Retina (tissue), 1 donor: ENCODE results near the gene KRTAP5-1.
A peak's percentile ranks its signal among the peaks of the same experiment; 100 is the strongest.

Source experiments
- DNase-seq: peaks from one replicate; pipeline ENCODE4 v3.0.0-alpha.2; 2016

The KRTAP5-1 gene

DNA sequence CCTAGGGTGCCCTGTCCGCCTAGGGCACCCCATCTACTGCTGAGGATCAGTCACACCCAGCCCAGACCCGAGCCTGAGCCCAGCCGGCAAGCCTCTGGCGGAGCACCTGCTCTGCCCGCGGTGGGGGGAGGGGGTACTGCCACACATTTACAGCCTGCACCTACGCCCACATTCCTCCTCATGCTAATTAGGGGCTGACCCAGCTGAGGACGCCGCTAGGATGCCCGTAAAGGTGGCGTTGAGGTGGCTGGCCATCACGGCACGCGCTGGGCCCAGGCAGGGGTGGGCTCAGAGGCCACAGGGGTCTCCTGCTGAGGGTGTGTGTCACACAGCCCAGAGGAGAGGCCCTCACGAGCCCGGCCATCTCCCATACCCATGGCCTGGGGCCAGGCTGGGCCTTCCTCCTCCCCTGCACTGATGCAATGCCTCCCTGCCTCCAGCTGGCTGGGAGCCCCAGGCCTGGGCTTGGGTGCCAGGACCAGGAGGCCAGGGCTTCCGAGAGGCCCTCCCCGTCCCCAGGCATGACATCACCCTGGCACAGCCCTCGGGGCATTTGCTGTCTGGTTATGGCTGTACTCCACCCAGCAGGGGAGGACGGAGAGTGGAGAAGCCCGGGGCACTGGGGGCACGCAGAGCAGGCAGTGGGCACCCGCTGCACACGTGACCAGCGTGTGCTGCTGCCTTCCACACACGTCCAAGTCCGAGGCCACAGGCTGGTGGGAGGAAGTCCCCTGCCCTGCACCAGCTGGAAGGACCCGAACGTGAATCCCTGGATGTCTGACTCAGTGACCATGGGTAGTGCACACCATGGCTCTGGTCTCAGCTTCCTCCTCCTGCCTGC is 25.8 kb downstream of the KRTAP5-1 start:
- no peak for DNase-seq

DNA sequence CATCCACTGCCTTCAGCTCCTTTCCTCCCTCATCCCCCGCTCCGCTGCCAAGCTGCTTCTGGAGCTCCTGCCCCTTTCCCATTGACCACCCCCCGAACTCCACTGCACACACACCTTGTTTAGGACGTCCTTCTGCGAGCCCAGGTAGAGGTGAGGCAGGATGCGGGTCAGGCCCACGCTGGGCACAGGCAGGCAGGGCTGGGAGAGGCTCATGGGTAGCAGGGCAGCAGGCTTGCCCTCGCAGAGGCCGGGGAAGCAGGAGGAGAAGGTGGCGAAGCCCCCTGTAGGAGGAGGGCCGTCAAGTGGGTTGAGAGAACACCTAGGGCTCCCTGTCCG is 26.3 kb downstream of the KRTAP5-1 start:
- no peak for DNase-seq

DNA sequence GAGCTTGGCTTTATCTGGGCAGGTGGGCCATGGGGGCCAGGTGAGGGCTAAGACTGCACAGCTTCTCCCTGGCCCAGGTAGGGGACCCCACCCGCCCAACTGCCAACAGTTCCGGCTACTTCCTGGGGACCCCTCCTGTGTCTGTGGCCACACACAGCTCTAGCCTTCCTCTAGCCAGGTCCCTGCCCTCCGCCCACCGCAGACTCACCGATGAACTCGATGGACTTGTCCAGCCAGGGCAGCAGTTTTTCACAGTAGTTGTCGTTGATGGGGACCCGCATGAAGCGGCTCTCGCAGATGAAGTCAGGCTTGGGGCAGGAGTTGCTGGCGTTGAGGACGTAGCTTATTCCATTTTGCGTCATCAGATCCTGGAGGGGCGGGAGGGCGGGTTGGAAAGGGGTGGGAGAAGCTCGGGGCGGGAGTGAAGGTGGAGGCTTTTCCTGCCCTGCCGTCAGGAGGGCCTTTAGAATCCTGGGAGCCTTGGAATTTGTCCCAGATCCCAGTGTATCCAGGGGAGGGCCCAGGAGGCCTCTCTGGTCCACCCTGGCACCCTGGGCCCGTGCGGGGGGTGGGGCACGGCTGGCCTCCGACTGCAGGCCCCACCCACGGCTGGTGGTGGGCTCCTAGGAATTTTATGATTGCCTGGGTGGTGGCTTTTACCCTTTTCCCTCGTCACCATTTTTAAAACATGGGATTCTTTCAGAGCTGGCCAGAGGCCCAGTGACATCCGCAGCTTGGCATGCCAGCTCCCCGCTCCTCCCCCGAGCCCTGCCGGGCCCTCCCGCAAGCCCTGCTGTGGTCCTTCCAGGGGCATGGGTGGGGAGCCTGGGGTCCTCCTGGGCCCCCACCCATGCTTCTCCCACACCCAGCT is 26.9 kb downstream of the KRTAP5-1 start:
- no peak for DNase-seq

DNA sequence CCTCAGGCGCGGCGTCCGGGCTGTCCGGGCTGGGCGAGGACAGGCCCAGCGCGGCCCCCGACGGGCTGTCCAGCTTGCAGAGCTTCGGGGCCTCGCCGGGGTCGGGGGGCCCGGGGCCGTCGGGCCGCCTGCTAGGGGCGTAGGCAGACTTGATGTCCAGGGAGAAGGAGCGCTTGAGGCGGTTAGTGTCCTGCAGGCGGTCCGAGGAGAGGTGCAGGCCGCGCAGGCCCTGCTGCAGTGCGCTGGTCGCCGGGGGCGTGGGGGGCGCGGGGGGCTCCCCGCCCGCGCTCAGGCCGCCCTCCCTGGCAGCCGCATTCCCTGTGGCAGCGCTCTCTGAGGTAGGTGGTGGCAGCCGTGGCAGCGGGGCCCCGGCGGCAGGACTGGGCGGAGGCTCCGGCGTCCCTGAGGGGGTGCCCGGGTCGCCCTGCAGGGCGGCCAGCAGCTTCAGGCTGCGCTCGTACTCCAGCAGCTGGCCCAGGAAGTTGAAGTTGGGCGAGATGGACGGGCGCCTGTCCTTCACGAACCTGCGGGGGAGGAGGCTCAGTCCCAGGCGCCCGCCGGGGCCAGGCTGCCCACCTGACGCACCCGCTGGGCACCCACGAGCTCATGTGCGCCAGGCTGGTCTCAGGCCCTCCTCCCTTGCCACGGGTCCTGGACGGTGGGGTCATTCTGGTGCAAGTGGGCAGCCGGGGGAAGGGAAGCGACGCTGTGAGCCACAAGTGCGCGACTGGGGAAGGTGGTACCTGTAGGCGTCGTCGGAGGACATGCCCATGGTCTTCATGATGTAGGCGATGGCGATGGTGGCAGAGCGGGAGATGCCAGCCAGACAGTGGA is 27.8 kb downstream of the KRTAP5-1 start:
- DNase-seq, result no peak

- DNase-seq, result no peak
Measured at GRCh38 chr11:1556278-1556902, 28.7 kb downstream of the KRTAP5-1 start.

GRCh38 chr11:1555713-1556153 is 29.4 kb downstream of the KRTAP5-1 start:
- no peak for DNase-seq

DNA sequence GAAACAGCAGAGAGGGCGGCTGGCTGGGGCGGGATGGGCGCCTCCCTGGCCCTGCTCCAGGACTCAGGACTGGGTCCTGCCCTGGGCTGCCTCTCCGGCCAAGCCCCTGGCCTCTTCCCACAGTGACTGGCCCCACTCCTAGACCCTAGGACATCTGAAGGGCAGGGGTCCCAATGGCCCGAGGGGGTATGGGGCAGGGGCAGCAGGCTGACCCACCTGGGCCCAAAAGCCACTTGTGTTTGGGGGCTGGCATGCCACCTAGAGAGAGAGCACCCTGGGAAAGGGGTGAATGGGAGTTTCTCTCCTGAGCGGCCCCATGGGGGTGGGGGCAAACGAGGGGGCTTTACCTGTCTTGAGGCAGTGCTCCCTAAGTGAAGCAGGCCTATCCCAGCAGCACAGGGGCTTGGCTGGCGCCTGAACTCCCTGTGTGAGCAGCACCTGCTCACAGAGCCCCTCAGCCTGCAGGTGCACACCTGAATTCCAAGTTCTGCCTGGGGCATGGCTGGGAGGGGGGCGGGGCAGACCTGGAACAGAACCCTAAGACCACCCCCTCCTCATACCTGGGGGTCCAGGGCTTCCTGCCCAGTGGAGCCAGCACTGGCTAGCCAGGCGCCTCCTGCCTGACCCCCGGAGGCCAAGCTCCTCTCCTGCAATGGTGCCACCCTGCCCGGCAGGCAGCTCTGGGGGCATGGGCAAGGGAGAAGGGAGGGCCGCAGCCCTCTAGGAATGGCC is 29.9 kb downstream of the KRTAP5-1 start:
- DNase-seq, result no peak

DNA sequence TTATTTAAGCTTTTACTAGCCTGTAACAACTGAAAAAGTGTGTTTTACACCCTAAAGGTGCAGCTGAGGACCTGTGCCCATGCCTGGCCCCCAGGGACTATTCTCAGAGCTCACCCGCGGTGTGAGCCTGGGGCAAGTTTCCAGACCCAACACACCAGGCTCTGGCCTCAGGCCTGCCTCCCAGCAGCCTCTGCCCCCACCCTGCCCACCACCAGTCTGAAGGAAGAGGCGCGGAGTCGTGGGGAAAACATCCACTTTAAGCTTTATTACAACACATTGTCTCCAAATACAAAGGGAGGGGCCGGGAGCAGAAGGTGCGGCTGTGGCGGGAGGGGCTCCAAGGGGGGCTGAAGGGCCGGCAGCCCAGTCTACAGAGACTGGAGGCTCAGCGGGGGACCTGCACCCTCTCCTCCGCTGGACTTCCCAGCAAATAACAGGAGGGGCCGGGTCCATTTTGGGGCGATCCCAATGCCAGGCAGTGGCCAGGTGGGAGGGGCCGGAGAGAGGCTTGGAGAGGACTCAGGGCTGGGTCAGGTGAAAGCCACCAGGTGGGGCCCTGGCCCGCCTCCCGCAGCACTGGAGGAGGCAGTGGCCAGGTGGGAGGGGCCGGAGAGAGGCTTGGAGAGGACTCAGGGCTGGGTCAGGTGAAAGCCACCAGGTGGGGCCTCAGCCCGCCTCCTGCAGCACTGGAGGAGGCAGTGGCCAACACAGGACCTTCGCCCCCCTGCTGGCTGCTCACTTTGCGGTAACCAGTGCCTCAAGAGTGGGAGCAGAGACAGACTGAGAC is 31.1 kb downstream of the KRTAP5-1 start:
- no peak for DNase-seq

- no peak for DNase-seq
Measured at GRCh38 chr11:1549338-1550330, 35.4 kb downstream of the KRTAP5-1 start.

DNA sequence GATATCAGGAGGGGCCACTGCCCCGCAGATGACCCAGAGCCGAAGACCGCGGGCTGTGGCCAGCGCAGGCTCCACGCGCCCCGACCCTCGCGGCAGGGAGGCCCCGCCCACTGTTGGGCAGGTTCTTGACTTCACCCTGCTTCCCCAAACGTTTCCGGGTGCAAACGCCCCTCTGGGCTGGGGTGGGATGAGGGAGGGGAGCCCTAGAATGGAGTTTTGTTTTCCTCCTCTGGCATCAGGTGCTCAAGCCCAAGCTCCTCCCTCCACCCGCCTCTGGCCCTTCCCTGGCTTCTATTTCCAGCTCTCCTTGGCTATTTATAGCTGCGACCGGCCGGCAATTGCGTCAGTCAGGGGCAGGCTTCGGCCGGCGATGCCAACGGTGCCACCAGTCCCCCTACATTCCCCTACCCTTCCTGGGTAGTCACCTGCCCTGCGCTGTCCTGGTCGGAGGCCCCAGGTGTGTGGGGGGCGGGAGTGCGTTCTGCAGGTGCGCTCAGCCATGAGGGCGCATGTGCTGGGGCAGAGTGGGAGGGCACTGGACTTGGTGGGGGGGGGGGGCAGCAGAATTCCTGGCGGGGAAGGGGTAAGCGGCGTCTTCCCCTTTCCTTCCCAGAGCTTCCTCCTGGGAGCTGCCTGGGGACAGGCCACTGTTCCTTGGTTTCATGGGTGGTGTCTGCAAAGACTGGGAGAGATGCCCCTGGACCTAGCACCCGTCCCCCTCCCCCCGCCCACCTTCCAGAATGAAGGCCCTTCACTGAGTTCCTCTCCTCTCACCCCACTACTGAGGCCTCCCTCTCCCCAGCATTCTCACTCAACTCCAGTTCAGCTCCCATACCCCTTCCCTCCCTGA is 36.6 kb downstream of the KRTAP5-1 start:
- DNase-seq, result peak; percentile 61

DNA sequence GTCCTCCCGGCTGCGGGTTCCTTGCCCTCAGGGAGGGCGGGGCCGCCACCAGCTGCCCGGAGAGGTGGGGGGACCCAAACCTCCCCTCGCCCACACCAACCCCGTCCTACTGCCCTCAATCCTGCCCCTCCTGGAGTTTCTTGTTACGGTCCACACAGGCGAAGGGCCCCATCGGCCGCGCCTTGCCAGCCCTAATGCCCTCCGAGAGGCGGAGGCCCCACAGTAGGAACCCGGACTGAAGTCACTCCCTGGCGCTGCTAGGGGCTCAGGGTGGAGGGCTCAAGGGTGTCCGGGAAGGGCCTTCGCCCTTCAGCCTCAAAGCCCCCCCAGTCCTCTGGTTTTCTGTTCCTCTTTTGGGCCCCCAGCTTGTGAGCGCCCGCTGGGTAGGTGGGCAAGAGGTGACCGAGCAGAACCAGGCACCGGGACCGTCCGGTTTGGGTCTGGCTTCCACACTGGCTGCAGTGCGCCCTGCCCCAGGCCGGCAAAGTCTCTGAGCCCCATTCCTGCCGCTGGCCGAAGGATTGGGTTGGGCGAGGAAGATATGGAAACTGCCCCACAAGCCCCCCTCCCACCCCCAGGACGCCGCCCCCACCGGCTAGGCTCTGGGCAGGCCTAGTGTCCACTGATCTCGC is 37.5 kb downstream of the KRTAP5-1 start:
- peak; percentile 53 for DNase-seq

GRCh38 chr11:1546536-1547466 is 38.3 kb downstream of the KRTAP5-1 start:
- DNase-seq, result peak; percentile 87

DNA sequence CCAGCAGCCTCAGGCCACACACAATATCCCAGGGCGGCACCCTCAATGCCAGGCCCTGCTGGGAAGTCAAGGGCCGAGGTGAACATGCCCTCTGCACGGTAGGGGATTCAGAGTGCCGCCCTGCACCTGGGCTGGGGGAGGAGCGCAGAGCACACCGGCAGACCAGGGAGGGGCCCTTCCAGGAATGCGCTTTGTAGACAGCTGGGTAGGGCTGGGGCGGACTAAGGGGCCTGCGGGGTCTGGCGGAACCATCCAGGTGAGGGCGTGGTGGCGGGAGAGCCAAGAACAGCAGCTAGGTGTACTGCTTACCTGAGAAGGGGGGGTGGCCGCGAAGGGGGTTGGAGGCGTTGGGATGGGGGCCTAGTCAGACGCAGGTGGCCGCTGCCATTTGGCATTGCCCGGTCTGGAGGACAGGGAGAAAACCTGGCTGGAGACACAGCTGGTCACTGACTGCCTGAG is 39.0 kb downstream of the KRTAP5-1 start:
- no peak for DNase-seq

DNA sequence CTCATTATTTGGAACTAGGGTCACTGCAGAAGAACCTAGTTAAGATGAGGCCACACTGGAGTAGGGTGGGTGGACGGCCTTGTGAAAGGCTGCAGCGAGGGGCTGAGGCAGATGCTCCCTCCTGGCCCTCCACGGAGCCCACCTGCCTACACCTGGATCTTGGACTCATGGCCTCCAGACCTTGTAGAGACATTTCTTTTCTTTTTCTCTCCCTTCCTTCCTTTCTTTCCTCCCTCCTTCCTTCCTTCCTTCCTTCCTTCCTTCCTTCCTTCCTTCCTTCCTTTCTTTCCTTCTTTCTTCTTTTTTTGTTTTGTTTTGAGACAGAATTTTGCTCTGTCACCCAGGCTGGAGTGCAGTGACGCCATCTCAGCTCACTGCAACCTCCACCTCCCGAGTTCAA is 39.7 kb downstream of the KRTAP5-1 start:
- no peak for DNase-seq

- no peak for DNase-seq
Measured at GRCh38 chr11:1544536-1544935, 40.5 kb downstream of the KRTAP5-1 start.

- no peak for DNase-seq
Measured at GRCh38 chr11:1543606-1544263, 41.3 kb downstream of the KRTAP5-1 start.
